Measurements from ENCODE around the gene SLC6A12. TPM values are rescaled to one million over a fixed set of nuclear protein-coding genes. Genes with fewer than 3 reads are reported as not detected.

The SLC6A12 gene
- total RNA-seq, 1 experiment from 2014 or later: not detected

DNA sequence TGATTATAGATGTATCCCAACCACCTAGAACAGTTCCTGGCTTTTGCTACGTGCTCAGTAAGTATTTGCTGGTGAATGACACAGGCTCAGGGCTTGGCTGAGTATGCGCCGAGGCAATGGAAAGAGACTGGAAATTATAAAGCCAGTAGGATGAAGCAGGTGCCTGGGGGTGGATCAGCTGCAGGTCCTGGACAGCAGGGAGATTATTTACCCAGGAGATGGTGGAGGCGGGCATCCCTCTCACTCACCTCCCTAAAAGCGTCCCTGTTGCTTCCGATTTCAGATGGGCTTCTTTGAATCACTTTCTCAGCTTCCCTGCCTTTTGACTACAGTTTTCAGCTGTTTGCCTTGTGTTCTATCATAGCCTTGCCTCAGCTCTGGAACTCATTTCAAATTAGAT is 42.3 kb upstream of the SLC6A12 start:
- Histone ChIP-seq H4K20me1 (ENCODE audit: low read length) (no peaks in the 10 kb centered on the region), H3K9me3 (ENCODE audit: low read length) (no peaks in the 10 kb centered on the region), H3K4me2 (ENCODE audit: low read length) (no peak overlapping the region), H3K9me2 (replicated peaks; ENCODE audit: low read length) (no peaks in the 10 kb centered on the region), H3K9ac (ENCODE audit: low read length) (no peak overlapping the region), H3K4me3 (ENCODE audit: low read length) (no peak overlapping the region), H3F3A (ENCODE audit: low read length, unreplicated experiment) (no peaks in the 10 kb centered on the region), H3K4me1 (ENCODE audit: insufficient read depth, low read length) (no peaks in the 10 kb centered on the region), H3K36me3 (ENCODE audit: low read depth, low read length) (no peaks in the 10 kb centered on the region), H2AFZ (ENCODE audit: low read length) (no peak overlapping the region), H3K27ac (ENCODE audit: low read length) (no peak overlapping the region), H3K79me2 (ENCODE audit: low read length) (no peaks in the 10 kb centered on the region), H3K27me3 (ENCODE audit: low read length) (peaks cover 48% of the 10 kb centered on the region)
- DNase-seq: no peak
- CTCF ChIA-PET: no interaction called here
- TF ChIP-seq EZH2phosphoT487 (IDR thresholded peaks at IDR 0.05; ENCODE audit: borderline replicate concordance, low read length) (no peak), EZH2 (IDR thresholded peaks at IDR 0.05; ENCODE audit: low read length, unreplicated experiment) (no peak)
- TF ChIP-seq, protein P1, sequence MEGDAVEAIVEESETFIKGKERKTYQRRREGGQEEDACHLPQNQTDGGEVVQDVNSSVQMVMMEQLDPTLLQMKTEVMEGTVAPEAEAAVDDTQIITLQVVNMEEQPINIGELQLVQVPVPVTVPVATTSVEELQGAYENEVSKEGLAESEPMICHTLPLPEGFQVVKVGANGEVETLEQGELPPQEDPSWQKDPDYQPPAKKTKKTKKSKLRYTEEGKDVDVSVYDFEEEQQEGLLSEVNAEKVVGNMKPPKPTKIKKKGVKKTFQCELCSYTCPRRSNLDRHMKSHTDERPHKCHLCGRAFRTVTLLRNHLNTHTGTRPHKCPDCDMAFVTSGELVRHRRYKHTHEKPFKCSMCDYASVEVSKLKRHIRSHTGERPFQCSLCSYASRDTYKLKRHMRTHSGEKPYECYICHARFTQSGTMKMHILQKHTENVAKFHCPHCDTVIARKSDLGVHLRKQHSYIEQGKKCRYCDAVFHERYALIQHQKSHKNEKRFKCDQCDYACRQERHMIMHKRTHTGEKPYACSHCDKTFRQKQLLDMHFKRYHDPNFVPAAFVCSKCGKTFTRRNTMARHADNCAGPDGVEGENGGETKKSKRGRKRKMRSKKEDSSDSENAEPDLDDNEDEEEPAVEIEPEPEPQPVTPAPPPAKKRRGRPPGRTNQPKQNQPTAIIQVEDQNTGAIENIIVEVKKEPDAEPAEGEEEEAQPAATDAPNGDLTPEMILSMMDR (conservative IDR thresholded peaks at IDR 0.05; ENCODE audit: low read depth, low read length): no peak
- intact Hi-C loops (cut with micrococcal nuclease): no loop called here
- no peak for ATAC-seq
- POLR2A ChIA-PET (ENCODE audit: unreplicated experiment): no interaction called here
- no TSS peak for BruUV-seq (replicated peaks)

DNA sequence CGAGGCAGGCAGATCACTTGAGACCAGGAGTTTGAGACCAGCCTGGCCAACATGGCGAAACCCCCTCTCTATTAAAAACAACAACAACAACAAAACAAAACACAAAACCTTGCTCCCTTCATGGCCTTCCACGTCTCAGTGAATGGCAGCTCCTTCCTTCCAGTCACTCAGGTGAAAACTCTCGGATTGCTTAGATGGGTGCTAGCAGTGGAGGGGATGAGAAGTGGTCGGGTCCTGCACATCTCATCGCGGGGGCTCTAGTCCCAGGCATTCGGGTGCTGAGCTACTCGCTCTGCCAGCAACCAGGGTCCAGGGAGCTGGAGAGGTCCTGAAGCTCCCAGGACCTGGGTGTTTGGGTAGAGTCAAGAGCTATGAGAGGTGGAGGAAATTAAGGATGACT is 41.0 kb upstream of the SLC6A12 start:
- H3K27me3 ChIP-seq (ENCODE audit: low read length): peaks cover 35% of the 10 kb centered on the region
- H3K27ac ChIP-seq (ENCODE audit: low read length): no peak overlapping the region
- H3K9ac ChIP-seq (ENCODE audit: low read length): no peak overlapping the region
- TF ChIP-seq EZH2 (IDR thresholded peaks at IDR 0.05; ENCODE audit: low read length, unreplicated experiment) (no peak), EZH2phosphoT487 (IDR thresholded peaks at IDR 0.05; ENCODE audit: borderline replicate concordance, low read length) (no peak)
- TF ChIP-seq, protein P1 (conservative IDR thresholded peaks at IDR 0.05; ENCODE audit: low read depth, low read length): no peak
- no peaks in the 10 kb centered on the region for H3K79me2 ChIP-seq (ENCODE audit: low read length)
- CTCF ChIA-PET: no interaction called here
- BruUV-seq (replicated peaks): no TSS peak
- no peak overlapping the region for H3K4me3 ChIP-seq (ENCODE audit: low read length)
- no peaks in the 10 kb centered on the region for H3F3A ChIP-seq (ENCODE audit: low read length, unreplicated experiment)
- DNase-seq (no peak), ATAC-seq (no peak)
- H3K4me1 ChIP-seq (ENCODE audit: insufficient read depth, low read length): no peaks in the 10 kb centered on the region
- H3K4me2 ChIP-seq (ENCODE audit: low read length): no peak overlapping the region
- H3K36me3 ChIP-seq (ENCODE audit: low read depth, low read length): no peaks in the 10 kb centered on the region
- H3K9me3 ChIP-seq (ENCODE audit: low read length): no peaks in the 10 kb centered on the region
- intact Hi-C loops (cut with micrococcal nuclease): no loop called here
- POLR2A ChIA-PET (ENCODE audit: unreplicated experiment): no interaction called here
- H4K20me1 ChIP-seq (ENCODE audit: low read length): no peaks in the 10 kb centered on the region
- H2AFZ ChIP-seq (ENCODE audit: low read length): no peak overlapping the region
- H3K9me2 ChIP-seq (replicated peaks; ENCODE audit: low read length): no peaks in the 10 kb centered on the region

DNA sequence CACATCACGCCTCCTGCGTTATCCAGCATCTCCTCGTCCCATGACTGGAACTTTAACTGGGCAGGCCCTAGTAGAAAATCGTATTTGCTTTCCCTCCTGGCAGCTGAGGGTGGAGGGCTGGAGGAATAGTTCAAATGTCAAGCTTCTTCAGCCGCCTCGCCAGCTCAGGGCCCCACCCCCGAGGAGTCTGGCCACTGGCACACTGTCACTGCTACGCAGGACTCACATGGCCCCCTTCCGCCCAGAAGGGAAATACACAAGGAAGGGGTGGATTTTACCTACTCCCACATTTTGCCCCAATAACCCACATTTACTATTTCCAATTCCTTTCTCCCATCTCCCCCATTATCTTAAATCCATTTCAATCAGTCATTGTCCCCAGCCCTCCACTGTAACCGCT is 40.1 kb upstream of the SLC6A12 start:
- Histone ChIP-seq H3K27ac (ENCODE audit: low read length) (no peak overlapping the region), H3K36me3 (ENCODE audit: low read depth, low read length) (no peaks in the 10 kb centered on the region), H3K4me1 (ENCODE audit: insufficient read depth, low read length) (no peaks in the 10 kb centered on the region), H3K4me2 (ENCODE audit: low read length) (no peak overlapping the region), H4K20me1 (ENCODE audit: low read length) (no peaks in the 10 kb centered on the region), H3K4me3 (ENCODE audit: low read length) (no peak overlapping the region), H3K9me2 (replicated peaks; ENCODE audit: low read length) (no peaks in the 10 kb centered on the region), H3K27me3 (ENCODE audit: low read length) (peaks cover 28% of the 10 kb centered on the region), H2AFZ (ENCODE audit: low read length) (no peak overlapping the region), H3K79me2 (ENCODE audit: low read length) (no peaks in the 10 kb centered on the region), H3K9me3 (ENCODE audit: low read length) (no peaks in the 10 kb centered on the region), H3F3A (ENCODE audit: low read length, unreplicated experiment) (no peaks in the 10 kb centered on the region), H3K9ac (ENCODE audit: low read length) (no peak overlapping the region)
- CTCF ChIA-PET: no interaction called here
- no peak for DNase-seq
- POLR2A ChIA-PET (ENCODE audit: unreplicated experiment): no interaction called here
- no peak for ATAC-seq
- BruUV-seq (replicated peaks): no TSS peak
- intact Hi-C loops (cut with micrococcal nuclease): no loop called here
- TF ChIP-seq EZH2phosphoT487 (IDR thresholded peaks at IDR 0.05; ENCODE audit: borderline replicate concordance, low read length) (no peak), EZH2 (IDR thresholded peaks at IDR 0.05; ENCODE audit: low read length, unreplicated experiment) (no peak)
- TF ChIP-seq, protein P1 (conservative IDR thresholded peaks at IDR 0.05; ENCODE audit: low read depth, low read length): no peak
